Measurements from ENCODE around the gene ELK4. TPM values are rescaled to one million over a fixed set of nuclear protein-coding genes. Genes with fewer than 3 reads are reported as not detected.

The ELK4 gene
- total and polyA plus RNA-seq, 2 donors (not counting 1 experiment from before 2014, with no cell fraction given) = 11.7 to 11.8 TPM

GRCh38 chr1:205627956-205628355 is 3.9 kb downstream of the ELK4 start:
- no peak overlapping the region for H3K4me3 ChIP-seq (replicated peaks in 1 of 4; ENCODE audit: control extremely low read depth in 1 of 4, insufficient read depth in 1 of 4, low read depth in 3 of 4, low read length in 4 of 4)
- no peak overlapping the region for H3K9ac ChIP-seq (ENCODE audit: insufficient read depth, low read length)
- H3K27ac ChIP-seq (ENCODE audit: insufficient read depth, low read length) = no peak overlapping the region
- TF ChIP-seq EZH2 (IDR thresholded peaks at IDR 0.05; ENCODE audit: low read length, missing control alignments) (no peak), CTCF (conservative IDR thresholded peaks at IDR 0.05 in 1 of 2, IDR thresholded peaks at IDR 0.05 in 1 of 2; ENCODE audit: low read depth in 1 of 2, low read length in 2 of 2) (no peak)
- H3K4me1 ChIP-seq (ENCODE audit: control insufficient read depth, extremely low read depth, insufficient read depth, low read length) = peaks cover 8% of the 10 kb centered on the region
- H3K79me2 ChIP-seq (ENCODE audit: control insufficient read depth, insufficient read depth, low read length) = peaks cover 52% of the 10 kb centered on the region
- no peaks in the 10 kb centered on the region for H3K27me3 ChIP-seq (ENCODE audit: control insufficient read depth, insufficient read depth, low read length)
- no peak overlapping the region for H2AFZ ChIP-seq (ENCODE audit: low read length)
- H4K20me1 ChIP-seq (ENCODE audit: control insufficient read depth, extremely low read depth, insufficient read depth, low read length) = no peaks in the 10 kb centered on the region
- no peaks in the 10 kb centered on the region for H3K36me3 ChIP-seq (ENCODE audit: control insufficient read depth, insufficient read depth, low read length)
- H3K4me2 ChIP-seq (ENCODE audit: extremely low read depth, insufficient read depth, low read length) = no peak overlapping the region
- H3K9me3 ChIP-seq (ENCODE audit: control insufficient read depth, insufficient read depth, low read depth, low read length) = no peaks in the 10 kb centered on the region
- DNase-seq (ENCODE audit: low read depth in 2 of 2) = no peak

DNA sequence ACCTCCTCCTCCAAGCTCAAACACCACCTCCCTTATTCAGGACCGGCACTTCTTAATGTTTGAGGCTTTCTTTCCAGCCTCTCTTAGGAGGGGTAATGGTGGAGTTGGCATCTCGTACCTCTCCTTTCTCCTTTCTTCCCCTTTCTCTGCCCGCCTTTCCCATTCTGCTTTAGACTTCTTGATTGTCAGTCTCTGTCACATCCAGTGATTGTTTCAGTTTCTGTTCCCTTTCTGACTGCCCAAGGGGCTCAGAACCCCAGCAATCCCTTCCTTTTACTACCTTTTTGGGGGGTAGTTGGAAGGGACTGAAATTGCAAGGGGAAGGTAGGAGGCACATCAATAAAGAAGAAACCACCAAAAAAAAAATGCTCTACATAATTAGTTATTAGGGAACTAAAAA is 5.6 kb downstream of the ELK4 start:
- DNase-seq (ENCODE audit: low read depth in 2 of 2) = no peak
- H3K9ac ChIP-seq (ENCODE audit: insufficient read depth, low read length) = no peak overlapping the region
- no peaks in the 10 kb centered on the region for H4K20me1 ChIP-seq (ENCODE audit: control insufficient read depth, extremely low read depth, insufficient read depth, low read length)
- peaks cover 52% of the 10 kb centered on the region for H3K79me2 ChIP-seq (ENCODE audit: control insufficient read depth, insufficient read depth, low read length)
- TF ChIP-seq CTCF (conservative IDR thresholded peaks at IDR 0.05 in 1 of 2, IDR thresholded peaks at IDR 0.05 in 1 of 2; ENCODE audit: low read depth in 1 of 2, low read length in 2 of 2) = no peak
- no peak for TF ChIP-seq EZH2 (IDR thresholded peaks at IDR 0.05; ENCODE audit: low read length, missing control alignments)
- no peak overlapping the region for H2AFZ ChIP-seq (ENCODE audit: low read length)
- H3K36me3 ChIP-seq (ENCODE audit: control insufficient read depth, insufficient read depth, low read length) = no peaks in the 10 kb centered on the region
- no peaks in the 10 kb centered on the region for H3K27me3 ChIP-seq (ENCODE audit: control insufficient read depth, insufficient read depth, low read length)
- no peak overlapping the region for H3K27ac ChIP-seq (ENCODE audit: insufficient read depth, low read length)
- H3K9me3 ChIP-seq (ENCODE audit: control insufficient read depth, insufficient read depth, low read depth, low read length) = no peaks in the 10 kb centered on the region
- no peak overlapping the region for H3K4me2 ChIP-seq (ENCODE audit: extremely low read depth, insufficient read depth, low read length)
- H3K4me1 ChIP-seq (ENCODE audit: control insufficient read depth, extremely low read depth, insufficient read depth, low read length) = peaks cover 3% of the 10 kb centered on the region
- H3K4me3 ChIP-seq (replicated peaks in 1 of 4; ENCODE audit: control extremely low read depth in 1 of 4, insufficient read depth in 1 of 4, low read depth in 3 of 4, low read length in 4 of 4) = no peak overlapping the region

- TF ChIP-seq EZH2 (IDR thresholded peaks at IDR 0.05; ENCODE audit: low read length, missing control alignments) (no peak), CTCF (conservative IDR thresholded peaks at IDR 0.05 in 1 of 2, IDR thresholded peaks at IDR 0.05 in 1 of 2; ENCODE audit: low read depth in 1 of 2, low read length in 2 of 2) (no peak)
- no peak overlapping the region for H3K4me2 ChIP-seq (ENCODE audit: extremely low read depth, insufficient read depth, low read length)
- H3K4me1 ChIP-seq (ENCODE audit: control insufficient read depth, extremely low read depth, insufficient read depth, low read length) = no peaks in the 10 kb centered on the region
- no peaks in the 10 kb centered on the region for H4K20me1 ChIP-seq (ENCODE audit: control insufficient read depth, extremely low read depth, insufficient read depth, low read length)
- peaks cover 34% of the 10 kb centered on the region for H3K79me2 ChIP-seq (ENCODE audit: control insufficient read depth, insufficient read depth, low read length)
- no peaks in the 10 kb centered on the region for H3K9me3 ChIP-seq (ENCODE audit: control insufficient read depth, insufficient read depth, low read depth, low read length)
- H3K4me3 ChIP-seq (replicated peaks in 1 of 4; ENCODE audit: control extremely low read depth in 1 of 4, insufficient read depth in 1 of 4, low read depth in 3 of 4, low read length in 4 of 4) = no peak overlapping the region
- H3K36me3 ChIP-seq (ENCODE audit: control insufficient read depth, insufficient read depth, low read length) = peaks cover 3% of the 10 kb centered on the region
- H3K9ac ChIP-seq (ENCODE audit: insufficient read depth, low read length) = no peak overlapping the region
- no peak overlapping the region for H2AFZ ChIP-seq (ENCODE audit: low read length)
- no peak overlapping the region for H3K27ac ChIP-seq (ENCODE audit: insufficient read depth, low read length)
- H3K27me3 ChIP-seq (ENCODE audit: control insufficient read depth, insufficient read depth, low read length) = no peaks in the 10 kb centered on the region
- DNase-seq (ENCODE audit: low read depth in 2 of 2) = no peak
Measured at GRCh38 chr1:205623646-205624045, 8.2 kb downstream of the ELK4 start.
